ENCODE measurements around the gene HS6ST1. TPM values are rescaled to one million over a fixed set of nuclear protein-coding genes. Genes with fewer than 3 reads are reported as not detected.
A peak's percentile ranks its signal among the peaks of the same experiment; 100 is the strongest.
"Not testable (repeated sequence)": the region's sequence is repeated elsewhere in the genome, so short reads cannot be mapped to it uniquely, and the experiment has no call there.

Gene HS6ST1
- total RNA-seq, 3 donors from 2014 or later: 15.7 to 38.6 (median 29.8) TPM

DNA sequence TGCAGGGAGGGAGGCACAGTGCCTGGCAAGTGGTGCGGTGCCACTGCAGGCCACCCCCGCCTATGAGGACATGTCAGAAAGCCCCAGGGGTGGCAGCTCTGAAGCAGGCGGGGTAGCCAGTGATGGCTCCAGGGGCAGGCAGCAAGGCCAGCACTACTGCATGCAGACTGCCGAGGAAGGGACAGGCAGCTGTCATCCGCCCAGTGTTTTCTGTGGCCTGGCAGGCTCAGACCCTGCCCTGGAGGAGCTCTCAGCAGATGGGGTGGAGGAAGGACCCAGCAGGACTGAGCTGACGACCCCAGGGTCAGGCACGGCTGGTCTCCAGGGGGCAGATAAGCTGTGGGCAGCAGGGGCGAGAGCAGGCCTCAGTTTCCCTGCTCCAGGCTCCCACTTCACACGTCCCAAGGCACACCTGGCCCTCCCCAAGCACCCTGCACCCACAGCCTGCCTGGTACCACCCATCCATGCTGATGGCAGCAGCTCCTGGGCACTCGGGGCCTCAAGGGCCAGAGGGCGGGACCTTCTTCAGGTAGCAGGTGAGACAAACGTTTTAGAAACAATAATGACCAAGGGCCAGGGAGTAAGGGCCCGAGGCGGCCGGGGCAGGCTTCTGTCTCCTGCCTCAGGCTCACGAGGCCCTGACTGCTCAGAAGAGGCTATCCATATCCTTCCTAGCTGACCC is 48.5 kb downstream of the HS6ST1 start:
- peak in 1 of 2 donors; percentile 49 for DNase-seq (ENCODE audit: low spot score in 2 of 2)
- no peaks in the 10 kb centered on the region for H3K36me3 ChIP-seq
- H3K27ac ChIP-seq: peak overlapping the region in 1 of 2 donors; percentile 25
- H3K4me3 ChIP-seq: no peak overlapping the region
- H3K9me3 ChIP-seq: peaks cover 0 to 4% of the 10 kb centered on the region in 2 donors
- intact Hi-C loops (cut with DNase I; ENCODE audit: low total_unique reads): no loop called here
- H3K27me3 ChIP-seq: no peaks in the 10 kb centered on the region
- TF ChIP-seq POLR2AphosphoS5 (IDR thresholded peaks at IDR 0.05) (no peak), POLR2A (IDR thresholded peaks at IDR 0.05) (no peak)
- TF ChIP-seq, protein P1, sequence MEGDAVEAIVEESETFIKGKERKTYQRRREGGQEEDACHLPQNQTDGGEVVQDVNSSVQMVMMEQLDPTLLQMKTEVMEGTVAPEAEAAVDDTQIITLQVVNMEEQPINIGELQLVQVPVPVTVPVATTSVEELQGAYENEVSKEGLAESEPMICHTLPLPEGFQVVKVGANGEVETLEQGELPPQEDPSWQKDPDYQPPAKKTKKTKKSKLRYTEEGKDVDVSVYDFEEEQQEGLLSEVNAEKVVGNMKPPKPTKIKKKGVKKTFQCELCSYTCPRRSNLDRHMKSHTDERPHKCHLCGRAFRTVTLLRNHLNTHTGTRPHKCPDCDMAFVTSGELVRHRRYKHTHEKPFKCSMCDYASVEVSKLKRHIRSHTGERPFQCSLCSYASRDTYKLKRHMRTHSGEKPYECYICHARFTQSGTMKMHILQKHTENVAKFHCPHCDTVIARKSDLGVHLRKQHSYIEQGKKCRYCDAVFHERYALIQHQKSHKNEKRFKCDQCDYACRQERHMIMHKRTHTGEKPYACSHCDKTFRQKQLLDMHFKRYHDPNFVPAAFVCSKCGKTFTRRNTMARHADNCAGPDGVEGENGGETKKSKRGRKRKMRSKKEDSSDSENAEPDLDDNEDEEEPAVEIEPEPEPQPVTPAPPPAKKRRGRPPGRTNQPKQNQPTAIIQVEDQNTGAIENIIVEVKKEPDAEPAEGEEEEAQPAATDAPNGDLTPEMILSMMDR (IDR thresholded peaks at IDR 0.05): no peak
- H3K4me1 ChIP-seq: no peaks in the 10 kb centered on the region

DNA sequence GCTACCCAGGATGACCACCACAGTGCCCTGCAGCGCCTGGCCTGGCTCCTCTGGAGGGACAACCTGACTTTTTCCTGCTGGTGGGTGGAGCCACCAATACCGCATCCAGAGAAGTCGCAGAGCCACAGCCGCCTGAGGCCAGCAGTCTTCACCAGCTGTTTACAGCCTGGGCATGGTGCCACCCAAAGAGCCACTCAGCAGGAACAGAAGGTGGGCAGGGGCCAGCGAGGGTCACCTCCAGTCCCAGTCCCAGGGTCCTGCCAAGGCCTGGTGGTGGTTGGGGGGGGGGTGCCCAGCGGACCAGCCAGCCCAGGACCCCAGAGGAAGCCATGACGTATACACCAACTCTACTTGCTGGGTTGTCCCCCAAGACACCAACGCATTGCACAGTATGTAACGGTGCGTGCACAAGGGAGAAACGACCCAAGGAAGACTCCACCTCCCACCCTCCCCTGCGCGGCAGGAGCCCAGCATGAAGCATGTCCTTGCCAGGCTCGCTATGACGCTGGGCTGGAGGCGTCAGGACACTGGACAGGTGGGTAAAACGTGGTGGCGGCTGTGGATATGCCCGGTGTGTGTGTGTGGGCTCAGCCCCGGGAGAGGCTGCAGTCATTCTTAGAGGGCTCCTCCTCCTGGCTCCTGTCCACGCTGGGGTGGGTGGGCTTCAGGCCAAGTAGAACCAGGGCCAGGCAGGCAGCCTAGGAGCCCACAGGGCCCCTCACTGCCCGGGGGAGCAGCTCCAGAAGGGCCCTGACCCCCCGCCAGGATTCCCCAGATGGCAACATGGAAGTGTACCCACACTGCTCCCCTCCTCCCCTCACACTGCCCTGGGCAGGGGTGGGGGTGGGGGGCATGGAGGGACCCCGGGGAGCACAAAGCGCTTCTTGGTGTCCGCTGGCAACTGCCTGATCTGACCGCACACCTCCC is 49.3 kb downstream of the HS6ST1 start:
- Histone ChIP-seq H3K9me3 (peaks cover 0 to under 1% of the 10 kb centered on the region in 2 donors), H3K27me3 (no peaks in the 10 kb centered on the region), H3K4me3 (no peak overlapping the region), H3K27ac (peak overlapping the region in 1 of 2 donors; percentile 25), H3K36me3 (no peaks in the 10 kb centered on the region), H3K4me1 (no peaks in the 10 kb centered on the region)
- no peak for TF ChIP-seq POLR2A (IDR thresholded peaks at IDR 0.05)
- TF ChIP-seq POLR2AphosphoS5 (IDR thresholded peaks at IDR 0.05): no peak
- TF ChIP-seq, protein P1 (IDR thresholded peaks at IDR 0.05): no peak
- intact Hi-C loops (cut with DNase I; ENCODE audit: low total_unique reads): no loop called here
- no peak for DNase-seq (ENCODE audit: low spot score in 2 of 2)

DNA sequence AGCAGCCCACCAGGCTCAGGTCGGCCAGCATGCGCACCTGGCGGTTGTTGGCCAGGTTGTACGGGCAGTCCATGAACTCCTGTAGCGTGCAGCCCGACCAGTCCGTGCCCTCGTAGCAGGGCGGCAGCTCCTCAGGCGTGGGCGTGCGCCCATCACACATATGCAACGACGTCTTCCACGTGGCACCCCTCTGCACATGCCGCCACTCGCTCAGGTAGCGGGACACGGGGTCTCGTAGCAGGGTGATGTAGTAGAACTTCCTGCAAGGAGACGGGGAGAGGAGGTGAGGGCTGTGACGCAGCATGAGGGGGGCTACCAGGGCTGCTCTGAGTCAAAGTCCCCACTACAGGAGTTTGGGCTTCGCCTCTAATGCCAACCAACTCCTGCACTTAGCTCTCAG is 50.1 kb downstream of the HS6ST1 start:
- H3K36me3 ChIP-seq; H3K9me3 ChIP-seq; DNase-seq (ENCODE audit: low spot score in 2 of 2); H3K4me3 ChIP-seq; H3K4me1 ChIP-seq; H3K27me3 ChIP-seq; H3K27ac ChIP-seq; intact Hi-C loops (cut with DNase I; ENCODE audit: low total_unique reads): not testable (repeated sequence)

DNA sequence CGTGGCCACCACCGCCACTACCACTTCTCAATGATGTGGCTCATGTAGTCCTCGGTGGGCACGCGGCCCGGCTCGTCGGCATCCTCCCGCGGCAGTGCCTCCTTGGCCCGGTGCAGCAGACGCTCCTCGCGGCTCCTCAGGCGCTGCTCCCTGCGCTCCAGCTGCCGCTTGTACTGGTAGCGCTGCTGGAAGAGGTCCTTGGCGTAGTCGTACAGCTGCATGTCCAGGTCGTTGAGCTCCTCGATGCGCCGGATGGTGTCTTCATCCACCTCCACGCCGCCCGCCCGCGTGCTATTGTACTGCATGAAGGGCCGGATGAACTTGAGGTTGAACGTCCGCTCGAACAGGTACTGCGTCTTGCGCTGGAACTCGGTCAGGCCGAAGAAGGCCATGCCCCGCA is 50.5 kb downstream of the HS6ST1 start:
- H3K27ac ChIP-seq; H3K4me1 ChIP-seq; H3K9me3 ChIP-seq; intact Hi-C loops (cut with DNase I; ENCODE audit: low total_unique reads); H3K4me3 ChIP-seq; H3K27me3 ChIP-seq; DNase-seq (ENCODE audit: low spot score in 2 of 2); H3K36me3 ChIP-seq: not testable (repeated sequence)

DNA sequence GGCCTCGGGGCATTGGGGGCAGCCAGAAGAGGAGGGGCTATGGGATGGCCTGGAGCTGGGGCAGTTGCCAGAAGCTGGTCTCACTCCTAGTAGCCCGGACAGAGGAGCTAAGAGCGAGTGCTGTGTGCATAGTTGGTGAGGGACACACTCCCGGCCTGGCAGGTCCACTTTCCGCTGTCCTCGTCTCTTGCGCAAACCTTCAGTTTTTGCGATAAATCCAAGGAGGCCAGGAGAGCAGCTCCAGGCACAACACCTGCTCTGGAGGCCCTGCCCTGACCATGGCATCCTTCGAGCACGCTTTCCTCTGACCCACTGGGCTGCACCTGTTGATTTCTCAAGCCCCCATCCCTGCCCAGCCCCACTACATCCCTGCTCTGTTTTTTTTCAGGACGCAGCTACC is 51.0 kb downstream of the HS6ST1 start:
- H3K9me3 ChIP-seq; H3K27me3 ChIP-seq; H3K27ac ChIP-seq; intact Hi-C loops (cut with DNase I; ENCODE audit: low total_unique reads); H3K36me3 ChIP-seq; H3K4me3 ChIP-seq; DNase-seq (ENCODE audit: low spot score in 2 of 2); H3K4me1 ChIP-seq: not testable (repeated sequence)

DNA sequence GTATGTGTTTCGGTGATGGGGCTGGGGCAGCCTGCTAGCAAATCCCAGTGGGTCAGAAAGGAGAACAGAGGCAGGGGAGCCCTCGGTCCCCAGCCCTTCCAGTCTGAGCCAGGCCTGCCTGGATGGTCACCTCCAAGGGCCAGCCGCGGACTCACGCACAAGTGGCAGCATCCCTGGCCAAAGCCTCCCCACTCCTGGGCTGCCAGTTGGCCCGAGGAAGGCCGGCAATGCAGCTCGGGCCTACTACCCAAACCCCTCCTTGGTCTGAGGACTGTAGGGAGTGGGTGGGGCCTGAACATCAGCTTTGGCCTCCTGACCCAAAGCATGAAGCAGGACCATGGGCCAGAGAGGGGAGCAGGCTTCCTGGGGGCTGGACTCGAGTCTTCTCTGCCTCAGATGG is 51.5 kb downstream of the HS6ST1 start:
- intact Hi-C loops (cut with DNase I; ENCODE audit: low total_unique reads); H3K27ac ChIP-seq; H3K4me1 ChIP-seq; H3K4me3 ChIP-seq; DNase-seq (ENCODE audit: low spot score in 2 of 2); H3K36me3 ChIP-seq; H3K27me3 ChIP-seq; H3K9me3 ChIP-seq: not testable (repeated sequence)

DNA sequence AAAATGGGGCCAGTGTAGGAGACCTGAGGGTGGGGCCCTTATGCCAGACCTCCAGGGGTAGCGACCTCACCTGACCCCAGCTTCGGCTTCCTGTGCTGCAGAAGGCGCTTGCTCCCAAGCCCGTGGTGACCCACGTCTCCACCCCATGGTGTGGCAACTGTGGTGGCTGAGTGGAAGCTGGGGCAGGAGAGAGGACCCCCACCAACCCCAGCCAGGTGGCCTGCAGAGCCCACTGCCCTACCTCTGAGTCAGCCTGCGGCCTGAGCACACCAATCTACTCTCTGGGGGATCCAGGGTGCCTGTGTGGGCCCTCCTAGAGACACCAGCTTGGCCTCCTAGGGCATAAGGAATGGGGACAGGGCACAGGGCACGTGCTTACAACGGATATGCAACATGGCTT is 52.2 kb downstream of the HS6ST1 start:
- H3K4me1 ChIP-seq; DNase-seq (ENCODE audit: low spot score in 2 of 2); H3K27me3 ChIP-seq; H3K9me3 ChIP-seq; H3K36me3 ChIP-seq; H3K27ac ChIP-seq; intact Hi-C loops (cut with DNase I; ENCODE audit: low total_unique reads); H3K4me3 ChIP-seq: not testable (repeated sequence)

DNA sequence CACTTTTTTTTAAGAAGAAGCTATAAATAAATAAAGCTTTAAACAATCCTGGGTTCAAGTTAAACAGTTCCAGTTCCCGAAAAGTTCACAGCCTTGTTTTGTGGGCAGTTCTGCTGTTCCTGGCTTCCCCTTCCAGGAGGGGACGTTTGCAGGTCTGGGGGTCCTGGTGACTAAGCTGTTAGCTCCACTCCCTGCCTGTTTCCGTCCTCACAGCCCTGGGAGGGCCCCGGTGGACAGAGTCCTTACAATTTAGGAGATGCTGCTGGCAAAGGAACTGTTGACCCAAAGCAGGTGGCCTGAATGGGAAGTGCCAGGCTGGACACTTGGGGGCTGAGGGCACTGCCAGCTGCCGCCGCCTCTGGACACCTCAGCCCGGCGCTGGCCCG is 53.1 kb downstream of the HS6ST1 start:
- H3K27me3 ChIP-seq; H3K9me3 ChIP-seq; intact Hi-C loops (cut with DNase I; ENCODE audit: low total_unique reads); DNase-seq (ENCODE audit: low spot score in 2 of 2); H3K36me3 ChIP-seq; H3K4me1 ChIP-seq; H3K4me3 ChIP-seq; H3K27ac ChIP-seq: not testable (repeated sequence)
